GM13976 (cell line): ENCODE results near the gene CCDC68.

Experiments used
- DNase-seq: peaks from one replicate; pipeline ENCODE4 v3.0.0; 2012; ENCODE audit warnings: low spot score
- in situ Hi-C: fragments of 300-500 bp; cut with MboI; formaldehyde crosslinking; loops from one replicate; pipeline ENCODE4 v1.12.0; 2022; ENCODE audit warnings: low sequenced_read_pairs, mixed read lengths, inconsistent platforms; ENCODE audit not compliant: unreplicated experiment
- TF ChIP-seq, protein P1 (sequence below): IDR thresholded peaks from 2 replicates; pipeline ENCODE4 v1.5.1; 2012; ENCODE audit warnings: borderline replicate concordance, mild to moderate bottlenecking; ENCODE audit not compliant: insufficient read depth; ENCODE audit errors: extremely low read depth, missing control alignments, control extremely low read depth

The CCDC68 gene

DNA sequence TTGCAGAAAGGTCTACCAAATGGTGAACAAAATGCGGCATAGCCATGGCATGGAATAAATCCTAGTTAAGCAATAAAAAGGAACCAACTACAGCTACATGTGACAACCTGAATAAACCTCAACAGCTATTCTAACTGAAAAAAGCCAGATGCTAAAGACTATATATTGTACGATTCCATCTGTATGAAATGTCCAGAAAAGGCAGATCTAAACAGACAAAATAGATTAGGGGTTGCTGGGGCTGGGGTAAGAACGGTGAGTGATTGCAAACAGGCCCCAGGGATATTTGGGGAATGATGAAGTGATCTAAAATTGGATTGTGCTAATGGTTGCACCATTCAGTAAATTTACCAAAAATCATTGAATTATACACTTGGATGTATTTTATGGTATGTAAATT is 2.8 kb downstream of the CCDC68 start:
- in situ Hi-C loops = no loop called here
- TF ChIP-seq, protein P1, sequence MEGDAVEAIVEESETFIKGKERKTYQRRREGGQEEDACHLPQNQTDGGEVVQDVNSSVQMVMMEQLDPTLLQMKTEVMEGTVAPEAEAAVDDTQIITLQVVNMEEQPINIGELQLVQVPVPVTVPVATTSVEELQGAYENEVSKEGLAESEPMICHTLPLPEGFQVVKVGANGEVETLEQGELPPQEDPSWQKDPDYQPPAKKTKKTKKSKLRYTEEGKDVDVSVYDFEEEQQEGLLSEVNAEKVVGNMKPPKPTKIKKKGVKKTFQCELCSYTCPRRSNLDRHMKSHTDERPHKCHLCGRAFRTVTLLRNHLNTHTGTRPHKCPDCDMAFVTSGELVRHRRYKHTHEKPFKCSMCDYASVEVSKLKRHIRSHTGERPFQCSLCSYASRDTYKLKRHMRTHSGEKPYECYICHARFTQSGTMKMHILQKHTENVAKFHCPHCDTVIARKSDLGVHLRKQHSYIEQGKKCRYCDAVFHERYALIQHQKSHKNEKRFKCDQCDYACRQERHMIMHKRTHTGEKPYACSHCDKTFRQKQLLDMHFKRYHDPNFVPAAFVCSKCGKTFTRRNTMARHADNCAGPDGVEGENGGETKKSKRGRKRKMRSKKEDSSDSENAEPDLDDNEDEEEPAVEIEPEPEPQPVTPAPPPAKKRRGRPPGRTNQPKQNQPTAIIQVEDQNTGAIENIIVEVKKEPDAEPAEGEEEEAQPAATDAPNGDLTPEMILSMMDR = no peak
- DNase-seq = no peak

GRCh38 chr18:54952026-54952425 is 7.2 kb downstream of the CCDC68 start:
- in situ Hi-C loops = no loop called here
- TF ChIP-seq, protein P1 = no peak

DNA sequence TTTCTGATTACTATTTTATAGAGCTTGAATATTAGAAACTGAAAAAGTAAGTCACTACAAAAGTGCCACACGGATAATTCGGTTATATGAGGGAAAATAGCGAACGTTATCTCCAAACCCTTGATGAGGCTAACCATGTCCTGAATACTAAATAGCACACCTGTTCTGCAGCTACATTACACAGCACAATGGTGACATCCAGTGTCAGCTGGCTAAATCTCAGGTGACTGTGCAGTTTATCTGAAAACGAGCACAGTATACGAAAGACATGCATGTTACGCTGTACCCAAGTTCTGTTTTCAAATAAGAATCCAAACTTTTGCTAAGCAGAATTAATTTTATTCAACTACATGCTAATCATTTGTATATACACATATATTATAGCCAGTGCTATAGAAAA is 9.0 kb downstream of the CCDC68 start:
- TF ChIP-seq, protein P1 = no peak
- DNase-seq = no peak
- in situ Hi-C loops = no loop called here

More at GRCh38 chr18:54952026-54952425, 7.2 kb downstream of the CCDC68 start:
- no peak for DNase-seq

DNA sequence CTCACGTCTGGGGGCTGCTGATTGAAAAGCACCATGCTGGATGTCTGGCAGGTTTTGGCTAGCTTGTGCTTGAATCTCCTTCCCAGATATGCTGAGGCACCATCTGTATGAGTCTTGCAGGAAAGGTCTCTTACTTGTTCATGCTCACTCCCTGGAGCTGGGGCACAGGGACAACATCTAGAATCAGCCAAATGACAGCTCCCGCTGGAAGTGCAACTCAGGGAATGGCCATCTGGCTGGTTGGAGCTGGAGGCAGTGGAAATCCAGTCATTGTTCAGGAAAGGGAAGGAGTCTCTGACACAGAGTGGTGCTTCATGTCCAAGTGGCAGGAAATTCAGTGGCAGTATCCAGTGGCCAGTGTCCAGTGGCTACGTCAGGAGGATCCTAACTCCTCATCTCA is 9.7 kb downstream of the CCDC68 start:
- TF ChIP-seq, protein P1 = no peak
- DNase-seq = no peak
- in situ Hi-C loops = no loop called here

DNA sequence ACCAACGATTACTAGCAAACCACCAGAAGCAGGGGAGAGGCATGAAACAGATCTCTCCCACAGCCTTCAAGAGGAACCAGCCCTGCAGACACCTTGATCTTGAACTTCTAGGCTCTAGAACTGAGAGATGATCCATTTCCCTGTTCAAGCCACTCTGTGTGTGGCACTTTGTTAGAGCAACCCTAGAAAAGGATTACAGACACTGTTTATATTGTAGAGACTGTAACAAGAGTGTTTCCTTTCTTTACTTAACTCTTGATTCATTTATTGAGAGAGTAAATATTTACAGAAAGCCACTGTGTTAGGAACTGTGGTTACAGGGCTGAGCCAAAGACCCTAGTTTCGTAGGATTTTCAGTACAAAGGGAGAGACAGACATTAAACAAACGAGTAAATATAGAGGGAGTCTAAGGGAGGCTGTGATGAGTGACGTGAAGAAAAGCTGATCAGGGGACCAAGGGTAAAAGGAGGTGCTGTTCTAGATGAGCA is 10.9 kb downstream of the CCDC68 start:
- TF ChIP-seq, protein P1 = no peak

GRCh38 chr18:54947091-54947490 is 12.2 kb downstream of the CCDC68 start:
- TF ChIP-seq, protein P1 = no peak
- in situ Hi-C loops = no loop called here
- no peak for DNase-seq

More for the DNA sequence above, 10.9 kb downstream of the CCDC68 start:
- no peak for DNase-seq
- in situ Hi-C loops = no loop called here
